HG03571 (cell line): ENCODE data around the gene PRX.
"Not testable (repeated sequence)": the region's sequence is repeated elsewhere in the genome, so short reads cannot be mapped to it uniquely, and the experiment has no call there.

Experiments used
- ATAC-seq: cut with Tn5 transposase; IDR thresholded peaks from one replicate; pipeline ENCODE4 v1.9.1; 2021; ENCODE audit not compliant: unreplicated experiment

Gene PRX

DNA sequence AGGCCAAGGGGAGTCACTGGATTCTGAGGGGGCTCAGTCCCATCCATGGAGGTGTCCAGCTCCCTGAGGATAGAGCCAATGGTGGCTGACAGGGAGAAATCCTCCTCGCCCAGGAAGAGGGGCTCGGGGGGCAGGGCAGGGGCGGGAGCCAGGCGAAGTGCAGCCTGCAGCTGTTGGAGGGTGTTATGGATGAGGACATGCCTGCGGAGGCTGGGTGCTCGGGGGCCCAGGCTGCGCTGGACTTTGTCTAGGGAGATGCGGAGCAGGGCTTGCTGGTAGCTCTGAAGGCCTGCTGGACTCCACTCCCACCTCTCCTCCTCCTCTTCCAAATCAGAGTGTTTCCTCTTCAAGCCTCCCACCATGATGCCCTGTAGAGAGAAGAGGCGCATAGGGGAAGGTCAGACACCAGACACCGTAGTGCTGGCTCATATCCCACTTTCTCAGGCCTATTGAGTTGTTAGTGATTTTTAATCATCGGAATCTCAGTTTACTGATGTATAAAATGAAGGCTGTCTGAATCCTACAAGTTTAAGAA is 28.6 kb upstream of the PRX start:
- ATAC-seq, result no peak

- ATAC-seq, result no peak
Measured at GRCh38 chr19:40438284-40438683, 25.1 kb upstream of the PRX start.

GRCh38 chr19:40433391-40434216 is 20.4 kb upstream of the PRX start:
- peak; percentile 68 for ATAC-seq

GRCh38 chr19:40432760-40433159 is 19.6 kb upstream of the PRX start:
- ATAC-seq, result not testable (repeated sequence)

GRCh38 chr19:40431698-40432097 is 18.5 kb upstream of the PRX start:
- ATAC-seq, result no peak

- not testable (repeated sequence) for ATAC-seq
Measured at GRCh38 chr19:40430242-40430641, 17.1 kb upstream of the PRX start.

- not testable (repeated sequence) for ATAC-seq
Measured at GRCh38 chr19:40428197-40428596, 15.0 kb upstream of the PRX start.

- peak; percentile 79 for ATAC-seq
Measured at GRCh38 chr19:40425450-40426287, 12.5 kb upstream of the PRX start, which contains the start of gene SERTAD1. SERTAD1 (minus strand) TSS chr19:40425992; CDS start chr19:40423546, 2,446 bp downstream.

- ATAC-seq, result no peak
Measured at GRCh38 chr19:40424637-40425449, 11.7 kb upstream of the PRX start.

DNA sequence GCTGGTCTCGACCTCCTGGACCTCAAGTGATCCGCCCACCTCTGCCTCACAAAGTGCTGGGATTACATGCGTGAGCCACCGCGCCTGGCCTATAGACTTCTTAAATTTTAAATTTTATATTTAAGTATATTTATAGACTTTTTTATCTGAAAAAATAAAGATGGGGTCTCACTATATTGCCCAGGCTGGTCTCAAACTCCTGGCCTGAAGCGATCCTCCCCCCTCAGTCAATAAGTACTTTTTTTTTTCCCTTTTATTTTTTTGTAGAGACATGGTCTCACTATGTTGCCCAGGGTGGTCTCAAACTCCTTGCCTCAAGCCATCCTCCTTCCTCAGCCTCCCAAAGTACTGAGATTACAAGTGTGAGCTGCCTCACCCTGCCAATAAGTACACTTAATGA is 10.8 kb upstream of the PRX start:
- ATAC-seq, result no peak

DNA sequence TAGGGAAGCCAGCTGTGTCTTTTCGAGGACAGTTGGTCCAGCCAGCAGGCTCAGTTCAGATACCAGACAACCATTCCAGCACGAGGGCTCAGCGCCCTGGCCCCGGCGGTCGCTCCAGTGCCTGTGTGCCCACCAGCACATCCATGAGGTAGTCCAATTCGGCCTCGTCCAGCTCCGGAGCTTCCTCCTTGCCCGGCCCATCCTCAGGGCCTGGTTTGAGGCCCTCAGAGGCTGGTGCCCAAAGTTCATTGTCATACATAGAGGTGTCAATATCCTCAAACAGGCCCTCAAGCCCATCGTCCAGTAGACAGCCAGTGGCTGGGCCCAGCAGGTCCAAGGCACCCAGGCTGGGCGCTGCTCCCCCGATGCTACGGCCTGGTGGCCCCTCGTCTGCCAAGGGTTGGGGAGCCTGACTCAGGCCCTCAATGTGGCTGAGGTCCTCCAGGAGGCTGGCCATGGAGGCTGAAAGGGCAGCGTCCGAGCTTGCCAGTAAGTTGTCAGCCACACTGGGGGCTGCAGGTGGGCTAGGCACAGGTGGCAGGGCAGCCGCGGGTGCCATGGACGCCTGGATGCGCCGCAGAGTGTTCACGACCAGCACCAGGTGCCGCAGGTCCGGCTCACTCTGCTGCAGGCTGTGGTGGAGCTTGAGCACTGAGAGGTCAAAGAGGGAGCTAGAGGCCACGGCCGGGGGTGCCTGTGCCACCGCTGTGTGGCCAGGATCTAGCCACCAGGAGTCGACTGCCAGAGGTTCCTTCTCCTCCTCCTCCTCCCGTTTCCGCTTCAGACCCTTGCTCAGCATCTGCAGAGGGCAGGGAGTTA is 9.8 kb upstream of the PRX start:
- ATAC-seq, result no peak

DNA sequence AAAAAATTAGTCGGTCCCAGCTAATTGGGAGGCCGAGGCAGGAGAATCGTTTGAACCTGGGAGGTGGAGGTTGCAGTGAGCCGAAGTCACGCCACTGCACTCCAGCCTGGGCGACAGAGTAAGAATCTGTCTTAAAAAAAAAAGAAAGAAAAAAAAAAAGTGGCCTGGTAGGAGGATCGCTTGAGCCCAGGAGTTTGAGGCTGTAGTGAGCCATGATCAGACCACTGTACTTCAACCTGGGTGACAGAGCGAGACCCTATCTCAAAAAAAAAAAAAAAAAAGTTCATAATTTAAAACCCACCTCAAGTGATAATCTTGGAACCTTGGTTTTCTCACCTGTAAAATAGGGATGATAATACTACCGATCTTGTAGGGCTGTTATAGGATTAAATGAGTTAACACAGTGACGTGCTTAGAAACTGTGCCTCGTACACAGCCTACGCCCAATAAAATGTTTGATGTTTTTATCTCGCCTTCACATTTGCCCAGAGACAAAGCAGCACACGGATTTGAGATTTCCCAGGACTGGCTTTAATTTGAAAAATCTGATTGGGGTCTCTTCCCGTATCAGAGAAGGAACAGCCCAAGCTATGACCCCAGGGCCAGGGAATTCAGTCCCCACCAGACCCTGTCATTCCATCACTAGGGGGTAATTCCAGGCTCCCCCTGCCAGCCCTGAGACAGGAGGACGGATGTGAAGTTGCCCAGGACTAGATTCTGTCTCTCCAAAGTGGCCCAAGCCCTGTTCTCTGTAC is 9.0 kb upstream of the PRX start:
- no peak for ATAC-seq

DNA sequence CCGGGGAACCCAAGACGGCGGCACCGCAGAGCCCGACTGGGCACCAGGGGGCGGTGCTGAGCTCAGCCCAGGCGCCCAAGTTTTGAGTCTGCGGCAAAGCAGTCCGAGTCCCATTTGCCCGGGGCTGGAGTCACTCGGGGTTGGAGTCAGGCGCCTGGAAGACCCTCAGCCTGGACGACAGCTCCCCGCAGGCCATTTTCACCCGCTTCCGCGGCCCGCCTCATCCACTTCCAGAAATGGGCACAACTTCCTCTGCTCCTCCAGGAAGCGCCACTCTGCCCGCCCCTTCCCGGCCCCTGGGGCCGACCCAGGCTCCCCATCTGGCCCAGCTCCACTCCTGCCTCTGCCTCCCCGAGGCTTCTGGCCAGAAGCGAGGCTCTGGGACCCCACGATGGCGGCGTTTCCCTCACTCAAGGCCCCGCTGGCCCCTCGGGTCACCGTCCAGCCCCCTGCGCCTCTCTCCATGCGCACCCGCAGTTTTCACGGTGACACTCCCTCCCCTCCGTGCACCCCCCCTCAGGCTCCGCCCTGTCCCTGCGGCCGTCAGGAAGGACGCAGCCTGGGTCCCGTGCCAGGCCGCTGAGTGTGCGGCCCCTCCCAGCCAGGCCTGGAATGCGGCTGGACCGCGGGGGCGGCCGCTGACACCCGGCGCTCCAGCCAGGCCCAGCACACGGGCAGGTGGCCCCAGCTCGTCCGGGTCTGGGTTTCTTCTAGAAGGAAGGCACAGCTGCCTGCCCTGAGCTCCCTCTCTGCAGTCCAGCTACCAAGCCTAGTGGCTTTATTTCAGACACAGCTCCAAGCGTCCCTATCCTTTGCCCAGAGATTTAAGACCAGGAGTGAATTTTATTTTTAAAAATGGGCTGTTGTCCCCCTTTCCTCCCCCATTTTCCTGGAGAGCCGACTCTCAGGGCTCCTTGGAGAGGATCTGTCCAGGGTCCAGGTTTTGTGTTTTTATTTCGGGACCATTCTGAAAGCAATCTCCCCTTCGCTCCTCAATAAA is 7.9 kb upstream of the PRX start:
- ATAC-seq, result peak; percentile 30

- ATAC-seq, result no peak
Measured at GRCh38 chr19:40420451-40420765, 7.2 kb upstream of the PRX start.

DNA sequence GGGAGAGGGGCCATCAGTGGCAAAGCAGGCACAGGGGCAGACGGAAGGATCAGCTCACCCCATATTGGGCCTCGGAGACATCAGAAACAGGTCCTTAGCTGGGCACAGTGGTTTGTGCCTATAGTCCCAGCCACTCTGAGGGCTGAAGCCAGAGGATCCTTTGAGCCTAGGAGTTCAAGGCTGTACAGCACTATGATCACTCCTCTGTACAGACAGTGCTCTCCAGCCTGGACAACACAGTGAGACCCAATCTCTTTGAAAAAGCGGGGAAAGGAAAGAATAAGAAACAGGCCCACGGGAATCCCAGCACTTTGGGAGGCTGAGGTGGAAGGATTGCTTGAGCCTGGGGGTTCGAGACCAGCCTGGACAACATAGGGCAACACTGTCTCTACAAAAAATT is 6.6 kb upstream of the PRX start:
- ATAC-seq, result no peak

DNA sequence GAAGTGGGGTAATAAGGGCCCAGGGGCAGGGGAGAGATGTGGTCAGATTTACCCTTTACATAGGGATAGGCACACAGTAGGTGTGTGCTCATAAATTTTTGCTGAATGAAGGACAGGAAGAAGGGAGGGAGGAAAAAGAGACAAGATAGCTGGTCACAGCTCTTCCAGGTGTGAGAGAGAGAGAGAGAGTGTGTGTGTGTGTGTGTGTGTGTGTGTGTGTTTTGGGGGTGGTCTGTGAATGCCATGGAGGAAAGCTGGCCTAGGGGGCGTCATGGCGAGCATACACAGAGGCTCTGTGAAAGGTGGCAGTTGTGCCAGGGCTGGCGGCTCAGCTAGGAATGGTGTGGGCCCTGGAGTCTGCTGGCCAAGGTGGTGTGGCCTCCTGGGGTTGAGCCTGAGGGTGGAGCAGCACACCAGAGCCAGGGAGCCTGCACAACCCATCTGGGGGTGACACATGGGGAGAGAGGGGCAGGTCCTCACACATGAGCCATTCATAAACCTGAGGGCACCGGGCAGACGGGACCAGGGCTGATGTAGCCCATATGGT is 6.0 kb upstream of the PRX start:
- no peak for ATAC-seq

- no peak for ATAC-seq
Measured at GRCh38 chr19:40418040-40418439, 4.9 kb upstream of the PRX start.

- no peak for ATAC-seq
Measured at GRCh38 chr19:40417643-40417981, 4.4 kb upstream of the PRX start.
